Mesendoderm (in vitro differentiated cells): ENCODE measurements around the gene RGS9BP.

Experiments used
- DNase-seq: peaks from one replicate; pipeline ENCODE4 v3.0.0; 2013
- H2AK5ac ChIP-seq: 2 replicates; pipeline ENCODE4 v1.6.1; 2013; ENCODE audit warnings: low read length, inconsistent platforms
- H2BK120ac ChIP-seq: 2 replicates; pipeline ENCODE4 v1.6.1; 2013; ENCODE audit warnings: low read depth, mild to moderate bottlenecking, low read length, moderate library complexity, mixed read lengths
- H2BK15ac ChIP-seq: replicated peaks from 2 replicates; pipeline ENCODE4 v1.6.1; 2013; ENCODE audit warnings: low read depth, mild to moderate bottlenecking, moderate library complexity
- H2BK5ac ChIP-seq: 2 replicates; pipeline ENCODE4 v1.6.1; 2013; ENCODE audit warnings: low read length, inconsistent platforms
- H3K18ac ChIP-seq: 2 replicates; pipeline ENCODE4 v1.6.1; 2013; ENCODE audit warnings: mild to moderate bottlenecking, low read length, mixed read lengths
- H3K23ac ChIP-seq: one replicate; pipeline ENCODE4 v1.6.1; 2013; ENCODE audit warnings: low read length
- H3K27ac ChIP-seq: 2 replicates; pipeline ENCODE4 v1.5.1; 2013; ENCODE audit warnings: low read depth, mild to moderate bottlenecking, inconsistent platforms, low read length, moderate library complexity
- H3K27me3 ChIP-seq: 2 replicates; pipeline ENCODE4 v1.6.1; 2013; ENCODE audit warnings: low read length, control low read depth, mild to moderate bottlenecking, inconsistent platforms; ENCODE audit not compliant: insufficient read depth, poor library complexity
- H3K36me3 ChIP-seq: 2 replicates; pipeline ENCODE4 v1.6.1; 2013; ENCODE audit warnings: low read length, inconsistent platforms; ENCODE audit not compliant: control insufficient read depth, insufficient read depth
- H3K4ac ChIP-seq: one replicate; pipeline ENCODE4 v1.6.1; 2013; ENCODE audit warnings: low read depth, mild to moderate bottlenecking, low read length, moderate library complexity
- H3K4me1 ChIP-seq: 2 replicates; pipeline ENCODE4 v1.6.1; 2013; ENCODE audit warnings: low read depth, low read length, inconsistent platforms; ENCODE audit not compliant: control insufficient read depth
- H3K4me2 ChIP-seq: 2 replicates; pipeline ENCODE4 v1.6.1; 2013; ENCODE audit warnings: low read length
- H3K4me3 ChIP-seq: 2 replicates; pipeline ENCODE4 v1.5.1; 2013; ENCODE audit warnings: mild to moderate bottlenecking, low read length
- H3K56ac ChIP-seq: one replicate; pipeline ENCODE4 v1.6.1; 2013; ENCODE audit warnings: low read length
- H3K79me1 ChIP-seq: 2 replicates; pipeline ENCODE4 v1.6.1; 2013; ENCODE audit warnings: low read length, inconsistent platforms
- H3K79me2 ChIP-seq: 2 replicates; pipeline ENCODE4 v1.6.1; 2013; ENCODE audit warnings: mild to moderate bottlenecking, low read length; ENCODE audit not compliant: control insufficient read depth, insufficient read depth
- H3K9ac ChIP-seq: 2 replicates; pipeline ENCODE4 v1.6.1; 2013; ENCODE audit warnings: low read length, inconsistent platforms
- H4K5ac ChIP-seq: one replicate; pipeline ENCODE4 v1.6.1; 2013; ENCODE audit warnings: low read length
- H4K8ac ChIP-seq: one replicate; pipeline ENCODE4 v1.6.1; 2013; ENCODE audit warnings: low read depth, mild to moderate bottlenecking, control low read depth, low read length, moderate library complexity
- WGBS: extraction: QIAGEN DNeasy Blood & Tissue Kit; methylation state at CpG from one replicate; pipeline ENCODE4 v1.1.7; 2013; ENCODE audit warnings: low lambda C conversion rate, missing lambda C conversion rate; ENCODE audit not compliant: insufficient coverage; ENCODE audit errors: extremely low coverage; 5-methylcytosine and 5-hydroxymethylcytosine counted together

The RGS9BP gene

GRCh38 chr19:32672841-32673240 is 2.8 kb upstream of the RGS9BP start:
- no peak overlapping the region for H4K8ac ChIP-seq
- H2BK15ac ChIP-seq: no peak overlapping the region
- H3K9ac ChIP-seq: no peak overlapping the region
- no peak overlapping the region for H4K5ac ChIP-seq
- H3K27me3 ChIP-seq: peaks cover 19% of the 10 kb centered on the region
- H3K79me2 ChIP-seq: peaks cover 27% of the 10 kb centered on the region
- H2BK120ac ChIP-seq: no peak overlapping the region
- no peak overlapping the region for H2AK5ac ChIP-seq
- no peak overlapping the region for H2BK5ac ChIP-seq
- H3K4me2 ChIP-seq: no peak overlapping the region
- H3K36me3 ChIP-seq: no peaks in the 10 kb centered on the region
- no peak overlapping the region for H3K56ac ChIP-seq
- no peak overlapping the region for H3K4ac ChIP-seq
- peaks cover 23% of the 10 kb centered on the region for H3K79me1 ChIP-seq
- no peak overlapping the region for H3K4me3 ChIP-seq
- no CpG with 5 or more reads among the region's 3 CpGs for WGBS
- no peak for DNase-seq
- H3K23ac ChIP-seq: no peak overlapping the region
- H3K4me1 ChIP-seq: peaks cover 6% of the 10 kb centered on the region
- no peak overlapping the region for H3K27ac ChIP-seq
- no peak overlapping the region for H3K18ac ChIP-seq

- Histone ChIP-seq H3K4ac (no peak overlapping the region), H3K18ac (no peak overlapping the region), H2AK5ac (no peak overlapping the region), H3K27ac (no peak overlapping the region), H3K79me2 (peaks cover 27% of the 10 kb centered on the region), H3K27me3 (peaks cover 19% of the 10 kb centered on the region), H2BK15ac (no peak overlapping the region), H2BK5ac (no peak overlapping the region), H2BK120ac (no peak overlapping the region), H3K56ac (peak overlapping the region; percentile 93), H3K4me3 (no peak overlapping the region), H3K4me1 (peaks cover 6% of the 10 kb centered on the region), H3K9ac (peak overlapping the region; percentile 1), H3K23ac (no peak overlapping the region), H3K36me3 (no peaks in the 10 kb centered on the region), H3K4me2 (no peak overlapping the region), H3K79me1 (peaks cover 23% of the 10 kb centered on the region), H4K8ac (no peak overlapping the region), H4K5ac (no peak overlapping the region)
- DNase-seq: no peak
- no CpG with 5 or more reads among the region's 10 CpGs for WGBS
Observed at GRCh38 chr19:32673573-32673972, 2.1 kb upstream of the RGS9BP start.

GRCh38 chr19:32674153-32674930 is 1.3 kb upstream of the RGS9BP start:
- H3K18ac ChIP-seq: peak overlapping the region; percentile 18
- peak overlapping the region; percentile 93 for H3K56ac ChIP-seq
- no peak overlapping the region for H2BK120ac ChIP-seq
- DNase-seq: no peak
- no peak overlapping the region for H2BK15ac ChIP-seq
- H3K4me1 ChIP-seq: peaks cover 6% of the 10 kb centered on the region
- peak overlapping the region; percentile 67 for H3K4me2 ChIP-seq
- H2BK5ac ChIP-seq: no peak overlapping the region
- H3K9ac ChIP-seq: peak overlapping the region; percentile 83
- H3K4me3 ChIP-seq: peak overlapping the region; percentile 86
- no peaks in the 10 kb centered on the region for H3K36me3 ChIP-seq
- H3K79me1 ChIP-seq: peaks cover 20% of the 10 kb centered on the region
- H3K4ac ChIP-seq: no peak overlapping the region
- peaks cover 22% of the 10 kb centered on the region for H3K79me2 ChIP-seq
- no CpG with 5 or more reads among the region's 67 CpGs for WGBS
- peaks cover 19% of the 10 kb centered on the region for H3K27me3 ChIP-seq
- H2AK5ac ChIP-seq: no peak overlapping the region
- H4K8ac ChIP-seq: no peak overlapping the region
- H3K23ac ChIP-seq: no peak overlapping the region
- H3K27ac ChIP-seq: no peak overlapping the region
- H4K5ac ChIP-seq: no peak overlapping the region

GRCh38 chr19:32674931-32675719 is 523 bp upstream of the RGS9BP start, which contains the start of gene ANKRD27:
TSS of gene ANKRD27 (minus strand) at chr19:32675180. CDS start at chr19:32659015, 16,165 bp downstream.
- Histone ChIP-seq H3K9ac (peak within 1 kb of the TSS; percentile 83), H2BK120ac (no peak within 1 kb of the TSS), H3K27ac (no peak within 1 kb of the TSS), H3K4ac (no peak within 1 kb of the TSS), H2BK5ac (no peak within 1 kb of the TSS), H3K56ac (peak within 1 kb of the TSS; percentile 93), H4K8ac (no peak within 1 kb of the TSS), H3K4me1 (peaks cover 6% of the 10 kb centered on the region), H3K4me2 (peak within 1 kb of the TSS; percentile 93), H3K79me1 (peaks cover 20% of the 10 kb centered on the region), H3K18ac (peak within 1 kb of the TSS; percentile 18), H3K4me3 (peak within 1 kb of the TSS; percentile 86), H2BK15ac (no peak within 1 kb of the TSS), H2AK5ac (no peak within 1 kb of the TSS), H3K27me3 (peaks cover 19% of the 10 kb centered on the region), H3K23ac (peak within 1 kb of the TSS; percentile 45), H4K5ac (no peak within 1 kb of the TSS), H3K36me3 (no peaks in the 10 kb centered on the region), H3K79me2 (peaks cover 22% of the 10 kb centered on the region)
- peak; percentile 99 for DNase-seq
- WGBS: no CpG with 5 or more reads among the region's 75 CpGs

GRCh38 chr19:32676186-32676894 is 692 bp downstream of the RGS9BP start:
- H3K56ac ChIP-seq: peak overlapping the region; percentile 49
- no peak overlapping the region for H2BK120ac ChIP-seq
- no peak overlapping the region for H2BK15ac ChIP-seq
- H3K4me1 ChIP-seq: peaks cover 6% of the 10 kb centered on the region
- no peak overlapping the region for H3K4ac ChIP-seq
- H3K18ac ChIP-seq: no peak overlapping the region
- no CpG with 5 or more reads among the region's 93 CpGs for WGBS
- H3K9ac ChIP-seq: no peak overlapping the region
- H4K5ac ChIP-seq: no peak overlapping the region
- peak overlapping the region; percentile 57 for H3K4me2 ChIP-seq
- no peak overlapping the region for H2AK5ac ChIP-seq
- H2BK5ac ChIP-seq: no peak overlapping the region
- no peak overlapping the region for H4K8ac ChIP-seq
- no peak overlapping the region for H3K4me3 ChIP-seq
- H3K36me3 ChIP-seq: no peaks in the 10 kb centered on the region
- H3K27ac ChIP-seq: no peak overlapping the region
- peaks cover 20% of the 10 kb centered on the region for H3K79me2 ChIP-seq
- peak overlapping the region; percentile 45 for H3K23ac ChIP-seq
- peaks cover 20% of the 10 kb centered on the region for H3K79me1 ChIP-seq
- peaks cover 19% of the 10 kb centered on the region for H3K27me3 ChIP-seq
- peak; percentile 48 for DNase-seq
